NB4 (cell line): ENCODE measurements around the gene FBXW10B.

Source experiments
- MAX ChIP-seq: IDR thresholded peaks from 2 replicates; pipeline ENCODE4 v1.6.1; 2011; ENCODE audit warnings: low read depth, low read length
- MYC ChIP-seq: IDR thresholded peaks from 2 replicates; pipeline ENCODE4 v1.6.1; 2011; ENCODE audit warnings: low read depth, low read length
- POLR2A ChIP-seq: IDR thresholded peaks from 2 replicates; pipeline ENCODE4 v1.6.1; 2011; ENCODE audit warnings: mild to moderate bottlenecking; ENCODE audit not compliant: insufficient read length; ENCODE audit errors: extremely low read depth
- TF ChIP-seq, protein P1 (sequence below): IDR thresholded peaks from one replicate; pipeline ENCODE4 v1.5.1; 2012; ENCODE audit warnings: low read depth, low read length

DNA sequence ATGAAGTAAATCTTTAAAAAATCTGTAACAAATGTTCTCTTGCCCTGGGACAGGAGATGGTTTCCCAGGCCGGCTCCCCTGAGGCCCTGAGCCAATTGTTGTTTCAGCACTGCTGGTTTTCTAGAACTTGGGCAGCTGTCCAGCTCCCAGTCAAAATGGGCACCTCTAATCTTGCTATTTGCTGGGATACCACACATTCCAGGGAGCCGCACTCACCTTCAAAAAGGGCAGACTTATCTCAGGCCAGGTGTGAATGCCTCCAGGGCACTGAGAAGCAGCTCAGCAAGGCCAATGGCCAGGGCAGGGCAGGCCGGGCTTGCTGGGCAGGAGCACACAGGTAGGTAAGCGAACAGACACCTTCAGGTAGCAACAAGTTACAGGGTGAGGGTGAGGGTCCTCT, 40.2 kb upstream of the FBXW10B start:
- TF ChIP-seq, protein P1, sequence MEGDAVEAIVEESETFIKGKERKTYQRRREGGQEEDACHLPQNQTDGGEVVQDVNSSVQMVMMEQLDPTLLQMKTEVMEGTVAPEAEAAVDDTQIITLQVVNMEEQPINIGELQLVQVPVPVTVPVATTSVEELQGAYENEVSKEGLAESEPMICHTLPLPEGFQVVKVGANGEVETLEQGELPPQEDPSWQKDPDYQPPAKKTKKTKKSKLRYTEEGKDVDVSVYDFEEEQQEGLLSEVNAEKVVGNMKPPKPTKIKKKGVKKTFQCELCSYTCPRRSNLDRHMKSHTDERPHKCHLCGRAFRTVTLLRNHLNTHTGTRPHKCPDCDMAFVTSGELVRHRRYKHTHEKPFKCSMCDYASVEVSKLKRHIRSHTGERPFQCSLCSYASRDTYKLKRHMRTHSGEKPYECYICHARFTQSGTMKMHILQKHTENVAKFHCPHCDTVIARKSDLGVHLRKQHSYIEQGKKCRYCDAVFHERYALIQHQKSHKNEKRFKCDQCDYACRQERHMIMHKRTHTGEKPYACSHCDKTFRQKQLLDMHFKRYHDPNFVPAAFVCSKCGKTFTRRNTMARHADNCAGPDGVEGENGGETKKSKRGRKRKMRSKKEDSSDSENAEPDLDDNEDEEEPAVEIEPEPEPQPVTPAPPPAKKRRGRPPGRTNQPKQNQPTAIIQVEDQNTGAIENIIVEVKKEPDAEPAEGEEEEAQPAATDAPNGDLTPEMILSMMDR, result no peak
- no peak for TF ChIP-seq POLR2A
- TF ChIP-seq MAX, result no peak
- no peak for TF ChIP-seq MYC
